H1 (cell line): ENCODE measurements around the gene P2RY13. TPM values are rescaled to one million over a fixed set of nuclear protein-coding genes. Genes with fewer than 3 reads are reported as not detected.

Experiments
- CTCF ChIA-PET: fragments of 300-600 bp; sonication (Branson Sonifier 250); formaldehyde crosslinking; loops from one replicate; lab custom pipeline; 2021; ENCODE audit not compliant: partially characterized antibody; lab: Charles Lee
- POLR2A ChIA-PET: fragments of 300-600 bp; sonication (Branson Sonifier 250); formaldehyde crosslinking; loops from one replicate; lab custom pipeline; 2021; ENCODE audit warnings: inconsistent platforms; ENCODE audit not compliant: partially characterized antibody; lab: Charles Lee
- DNase-seq, 2 experiments: peaks; one replicate each; pipeline versions ENCODE4 v3.0.0 to v3.0.0-alpha.2; 2010 to 2022; ENCODE audit warnings: low spot score in 2 of 2, low read depth in 1 of 2, mixed read lengths in 1 of 2
- FAIRE-seq: peaks from 2 replicates; lab custom pipeline; 2011; peaks lifted over from hg19 to GRCh38; lab: Jason Lieb, UNC
- H2AFZ ChIP-seq: 2 replicates; pipeline ENCODE4 v1.8.1; 2012; ENCODE audit warnings: low read length, inconsistent platforms
- H2AK5ac ChIP-seq: 2 replicates; pipeline ENCODE4 v1.6.1; 2013; ENCODE audit warnings: low read depth, low read length
- H2BK120ac ChIP-seq: replicated peaks from 2 replicates; pipeline ENCODE3; 2013; ENCODE audit warnings: low read depth, low read length, inconsistent platforms
- H2BK12ac ChIP-seq: 2 replicates; pipeline ENCODE4 v1.6.1; 2013; ENCODE audit warnings: low read depth, low read length
- H2BK15ac ChIP-seq: 2 replicates; pipeline ENCODE4 v1.6.1; 2013; ENCODE audit warnings: low read length
- H2BK20ac ChIP-seq: 2 replicates; pipeline ENCODE4 v1.6.1; 2013; ENCODE audit warnings: low read length
- H2BK5ac ChIP-seq: 2 replicates; pipeline ENCODE4 v1.6.1; 2013; ENCODE audit warnings: low read depth, low read length
- H3K14ac ChIP-seq: 2 replicates; pipeline ENCODE4 v1.6.1; 2013; ENCODE audit warnings: inconsistent platforms; ENCODE audit not compliant: insufficient read length
- H3K18ac ChIP-seq: 2 replicates; pipeline ENCODE4 v1.6.1; 2013; ENCODE audit warnings: low read length; ENCODE audit errors: extremely low read depth
- H3K23ac ChIP-seq: 2 replicates; pipeline ENCODE4 v1.6.1; 2013; ENCODE audit warnings: inconsistent platforms; ENCODE audit not compliant: insufficient read length
- H3K23me2 ChIP-seq: 2 replicates; pipeline ENCODE4 v1.6.1; 2013; ENCODE audit warnings: low read depth, low read length
- H3K27ac ChIP-seq: 2 replicates; pipeline ENCODE4 v1.6.1; 2011; ENCODE audit warnings: low read depth, low read length, inconsistent platforms
- H3K27me3 ChIP-seq, 4 experiments: replicated peaks in 1 of 4; 1 replicate in 1 of 4; 2 replicates in 3 of 4; pipeline versions ENCODE4 v1.6.1 to v1.8.1; 2011 to 2013; ENCODE audit warnings: low read length in 3 of 4, mild to moderate bottlenecking in 3 of 4, inconsistent platforms in 2 of 4, mixed read lengths in 2 of 4, moderate library complexity in 1 of 4; ENCODE audit not compliant: control insufficient read depth in 3 of 4, insufficient read depth in 3 of 4; ENCODE audit errors: extremely low read depth in 1 of 4
- H3K36me3 ChIP-seq, 4 experiments: 2 replicates each; pipeline versions ENCODE4 v1.6.1 to v1.8.1; 2011 to 2013; ENCODE audit warnings: mild to moderate bottlenecking in 4 of 4, low read length in 3 of 4, moderate library complexity in 2 of 4, control low read depth in 1 of 4, inconsistent platforms in 1 of 4; ENCODE audit not compliant: insufficient read depth in 4 of 4, control insufficient read depth in 2 of 4
- H3K4ac ChIP-seq: replicated peaks from 2 replicates; pipeline ENCODE3; 2013; ENCODE audit warnings: low read length, low read depth, mixed read lengths, inconsistent platforms; ENCODE audit not compliant: insufficient read length
- H3K4me1 ChIP-seq, 4 experiments: replicated peaks in 1 of 4; 1 replicate in 1 of 4; 2 replicates in 3 of 4; pipeline versions ENCODE4 v1.6.1 to v1.8.1; 2011 to 2013; ENCODE audit warnings: low read length in 3 of 4, inconsistent platforms in 2 of 4, mixed read lengths in 1 of 4; ENCODE audit not compliant: insufficient read depth in 4 of 4, control insufficient read depth in 3 of 4
- H3K4me2 ChIP-seq, 2 experiments: 2 replicates each; pipeline versions ENCODE4 v1.6.1 to v1.8.1; 2011 to 2013; ENCODE audit warnings: low read depth in 2 of 2, low read length in 2 of 2, control low read depth in 1 of 2, inconsistent platforms in 1 of 2, mild to moderate bottlenecking in 1 of 2; ENCODE audit not compliant: insufficient read depth in 1 of 2
- H3K4me3 ChIP-seq, 4 experiments: fragments of 200-600, 300-600 bp in 1 of 4; sonication (generic), shearing (Covaris generic), sonication (Bioruptor Twin) in 1 of 4; 2 replicates each; pipeline versions ENCODE4 v1.5.1 to v1.8.1; 2011 to 2016; ENCODE audit warnings: low read length in 4 of 4, low read depth in 3 of 4, control low read depth in 2 of 4, inconsistent platforms in 2 of 4, mild to moderate bottlenecking in 2 of 4, mixed read lengths in 1 of 4, moderate library complexity in 1 of 4; ENCODE audit not compliant: insufficient read depth in 2 of 4; ENCODE audit errors: extremely low read depth in 1 of 4
- H3K56ac ChIP-seq: replicated peaks from 2 replicates; pipeline ENCODE3; 2013; ENCODE audit warnings: low read depth, mild to moderate bottlenecking, mixed read lengths, low read length, inconsistent platforms; ENCODE audit not compliant: insufficient read length
- H3K79me1 ChIP-seq: 2 replicates; pipeline ENCODE4 v1.6.1; 2013; ENCODE audit warnings: low read depth, low read length, control low read depth
- H3K79me2 ChIP-seq, 2 experiments: 2 replicates each; pipeline versions ENCODE4 v1.6.1 to v1.8.1; 2012 to 2013; ENCODE audit warnings: low read length in 2 of 2, mild to moderate bottlenecking in 2 of 2, inconsistent platforms in 1 of 2; ENCODE audit not compliant: insufficient read depth in 2 of 2, control insufficient read depth in 1 of 2
- H3K9ac ChIP-seq, 4 experiments: replicated peaks in 1 of 4; 1 replicate in 1 of 4; 2 replicates in 3 of 4; pipeline versions ENCODE4 v1.6.1 to v1.8.1; 2011 to 2013; ENCODE audit warnings: low read depth in 3 of 4, low read length in 3 of 4, control low read depth in 2 of 4, mild to moderate bottlenecking in 2 of 4, moderate library complexity in 2 of 4, inconsistent platforms in 1 of 4; ENCODE audit errors: extremely low read depth in 1 of 4
- H3K9me3 ChIP-seq, 2 experiments: 2 replicates each; pipeline versions ENCODE4 v1.6.1 to v1.8.1; 2012 to 2013; ENCODE audit warnings: mild to moderate bottlenecking in 2 of 2, moderate library complexity in 2 of 2, control low read depth in 1 of 2, inconsistent platforms in 1 of 2, low read depth in 1 of 2, low read length in 1 of 2, mixed read lengths in 1 of 2; ENCODE audit not compliant: insufficient read depth in 2 of 2
- H4K20me1 ChIP-seq, 2 experiments: replicated peaks in 1 of 2; 2 replicates each; pipeline versions ENCODE3 to v1.8.1; 2011 to 2013; ENCODE audit warnings: inconsistent platforms in 2 of 2, low read length in 2 of 2, mild to moderate bottlenecking in 1 of 2; ENCODE audit not compliant: insufficient read depth in 2 of 2, control insufficient read depth in 1 of 2
- H4K5ac ChIP-seq: 2 replicates; pipeline ENCODE4 v1.6.1; 2013; ENCODE audit warnings: low read length, low read depth, mixed read lengths, inconsistent platforms; ENCODE audit not compliant: insufficient read length
- H4K8ac ChIP-seq: 2 replicates; pipeline ENCODE4 v1.8.0; 2013; ENCODE audit warnings: mild to moderate bottlenecking, moderate library complexity, low read length, inconsistent platforms; ENCODE audit not compliant: insufficient read depth; ENCODE audit errors: extremely low read depth
- H4K91ac ChIP-seq: replicated peaks from 2 replicates; pipeline ENCODE3; 2013; ENCODE audit warnings: low read length, mixed read lengths, inconsistent platforms; ENCODE audit not compliant: insufficient read length
- BACH1 ChIP-seq: IDR thresholded peaks from 2 replicates; pipeline ENCODE4 v1.6.1; 2012; ENCODE audit warnings: low read length, improper control_type of control experiment
- CBX8 ChIP-seq: fragments of 300-800, 300-1000 bp; sonication (generic); IDR thresholded peaks from 2 replicates; pipeline ENCODE4 v1.7.1; 2016; ENCODE audit warnings: low read depth, low read length, borderline replicate concordance
- WGBS, 2 experiments: shearing (Covaris generic) in 1 of 2; methylation state at CpG; one replicate each; pipeline versions ENCODE4 v1.1.6 to v1.1.7; 2013 to 2015; ENCODE audit warnings: low lambda C conversion rate in 2 of 2, mixed read lengths in 2 of 2, inconsistent platforms in 1 of 2, low coverage in 1 of 2, missing lambda C conversion rate in 1 of 2; ENCODE audit not compliant: insufficient replicate concordance in 2 of 2, insufficient coverage in 1 of 2, insufficient read length in 1 of 2; ENCODE audit errors: extremely low coverage in 1 of 2, missing lambda C conversion rate in 1 of 2; 5-methylcytosine and 5-hydroxymethylcytosine counted together
- polyA plus RNA-seq, 7 experiments: library from polyadenylated mRNA; depleted of rRNA in 3 of 7; stranded (reverse) in 5 of 7; unstranded in 2 of 7; fragments of >200 nt in 5 of 7; fragments of 200-250 nt in 2 of 7; gene quantifications; 1 replicate in 5 of 7; 2 replicates in 1 of 7; 4 replicates in 1 of 7; pipeline versions ENCODE4 v1.2.1 to v1.2.3, GENCODE V29; 2011 to 2013; ENCODE audit warnings: missing spikeins in 2 of 7, mixed read lengths in 2 of 7
- total RNA-seq: library from RNA; stranded (reverse); fragmentation: NEBNext Ultra II Directional; extraction: Animal tissue kit (Norgen Biotek cat#: 25700); gene quantifications from 2 replicates; pipeline ENCODE4 v1.2.1, GENCODE V29; 2021

Gene P2RY13
- total and polyA plus RNA-seq, 2 of the 8 experiments (the other 6 are each of a cell fraction or from before 2014, with no cell fraction given): not detected

- Histone ChIP-seq H3K4me3 (no peak within 1 kb of the TSS), H2BK5ac (no peak within 1 kb of the TSS), H3K56ac (no peak within 1 kb of the TSS), H3K9me3 (no peaks in the 10 kb centered on the region), H3K9ac (no peak within 1 kb of the TSS), H2AFZ (no peak within 1 kb of the TSS), H2BK15ac (no peak within 1 kb of the TSS), H3K36me3 (0 out of 8 replicates have a peak, but pooled peaks cover 0 to 3% (median 0%) of the 10 kb centered on the region in 4 experiments), H3K14ac (no peak within 1 kb of the TSS), H4K5ac (no peak within 1 kb of the TSS), H3K18ac (no peak within 1 kb of the TSS), H2BK12ac (no peak within 1 kb of the TSS), H2BK20ac (no peak within 1 kb of the TSS), H3K79me2 (no peaks in the 10 kb centered on the region), H4K8ac (no peak within 1 kb of the TSS), H4K20me1 (peaks cover 0 to 1% of the 10 kb centered on the region in 2 experiments), H4K91ac (no peak within 1 kb of the TSS), H3K79me1 (no peaks in the 10 kb centered on the region), H3K4me2 (no peak within 1 kb of the TSS), H3K27me3 (no peaks in the 10 kb centered on the region), H2BK120ac (no peak within 1 kb of the TSS), H3K27ac (no peak within 1 kb of the TSS), H3K4me1 (peaks cover 0 to 2% (median 0%) of the 10 kb centered on the region in 4 experiments; a peak in 1 of 7 replicates), H3K23me2 (no peaks in the 10 kb centered on the region), H3K23ac (no peak within 1 kb of the TSS), H2AK5ac (no peak within 1 kb of the TSS), H3K4ac (no peak within 1 kb of the TSS)
- CTCF ChIA-PET: interaction anchor here (0.7 to 9.3 kb wide), 7 partner anchors 9 to 116 kb away, joined by 3 to 155 read pairs (median 3); no protein-coding TSS in a partner anchor
- FAIRE-seq (no peak), DNase-seq (no peak)
- WGBS, 2 experiments: 96% methylated on average over 4 of the region's 4 CpGs; no CpG with 5 or more reads in 1 of the 2 experiments
- POLR2A ChIA-PET: no interaction called here
- TF ChIP-seq CBX8 (no peak), BACH1 (no peak)
These were observed 51.1 kb downstream of the P2RY13 start, which contains the start of gene P2RY14 for GRCh38 chr3:151278230-151278629. Gene P2RY14 (minus strand): TSS chr3:151278542. CDS start chr3:151214316, 64,226 bp downstream.
